HepG2 (cell line): ENCODE measurements around the gene GPS1. TPM values are rescaled to one million over a fixed set of nuclear protein-coding genes. Genes with fewer than 3 reads are reported as not detected.

Experiments
- ARNTL ChIP-seq: sonication (generic); formaldehyde crosslinking; IDR thresholded peaks from 2 replicates; pipeline ENCODE4 v1.4.0; 2020; ENCODE audit warnings: mild to moderate bottlenecking, missing genetic modification reagents
- CAMTA2 ChIP-seq: sonication (generic); formaldehyde crosslinking; IDR thresholded peaks from 2 replicates; pipeline ENCODE4 v1.4.0; 2020; ENCODE audit warnings: mild to moderate bottlenecking, missing genetic modification reagents, borderline replicate concordance
- CBFB ChIP-seq: sonication (generic); formaldehyde crosslinking; IDR thresholded peaks from 2 replicates; pipeline ENCODE4 v1.4.0; 2020; ENCODE audit warnings: missing genetic modification reagents
- CCDC6 ChIP-seq: sonication (generic); formaldehyde crosslinking; IDR thresholded peaks from 2 replicates; pipeline ENCODE4 v1.8.1; 2022; ENCODE audit warnings: mild to moderate bottlenecking, missing genetic modification reagents, moderate library complexity
- CENPT ChIP-seq: sonication (generic); formaldehyde crosslinking; IDR thresholded peaks from 2 replicates; pipeline ENCODE4 v1.8.0; 2022; ENCODE audit warnings: low read depth, mild to moderate bottlenecking, moderate library complexity, missing genetic modification reagents
- SPEN ChIP-seq: sonication (generic); formaldehyde crosslinking; IDR thresholded peaks from 2 replicates; pipeline ENCODE4 v1.5.1; 2020; ENCODE audit warnings: low read depth, mild to moderate bottlenecking, missing genetic modification reagents
- TAF1 ChIP-seq: sonication (generic); formaldehyde crosslinking; IDR thresholded peaks from 2 replicates; pipeline ENCODE4 v1.4.0; 2020; ENCODE audit warnings: missing genetic modification reagents
- ZBTB7A ChIP-seq: sonication (generic); formaldehyde crosslinking; IDR thresholded peaks from 2 replicates; pipeline ENCODE4 v1.8.0; 2022; ENCODE audit warnings: mild to moderate bottlenecking, missing genetic modification reagents
- ZNF138 ChIP-seq: sonication (generic); formaldehyde crosslinking; IDR thresholded peaks from 2 replicates; pipeline ENCODE4 v1.5.0; 2020; ENCODE audit warnings: mild to moderate bottlenecking, low read depth, missing genetic modification reagents
- ZNF230 ChIP-seq: sonication (generic); formaldehyde crosslinking; IDR thresholded peaks from 2 replicates; pipeline ENCODE4 v1.4.0; 2020; ENCODE audit warnings: mild to moderate bottlenecking, missing genetic modification reagents
- ZNF333 ChIP-seq: sonication (generic); formaldehyde crosslinking; IDR thresholded peaks from 2 replicates; pipeline ENCODE4 v1.4.0; 2020; ENCODE audit warnings: mild to moderate bottlenecking, missing genetic modification reagents, borderline replicate concordance
- ZNF468 ChIP-seq: sonication (generic); formaldehyde crosslinking; IDR thresholded peaks from 2 replicates; pipeline ENCODE4 v1.8.0; 2022; ENCODE audit warnings: mild to moderate bottlenecking, moderate library complexity, missing genetic modification reagents
- ZSCAN20 ChIP-seq: sonication (generic); formaldehyde crosslinking; IDR thresholded peaks from 2 replicates; pipeline ENCODE4 v1.4.0; 2020; ENCODE audit warnings: missing genetic modification reagents, mild to moderate bottlenecking, borderline replicate concordance
- ZSCAN25 ChIP-seq: sonication (generic); formaldehyde crosslinking; IDR thresholded peaks from 2 replicates; pipeline ENCODE4 v1.8.0; 2022; ENCODE audit warnings: mild to moderate bottlenecking, missing genetic modification reagents
- polyA plus RNA-seq, 8 experiments: library from polyadenylated mRNA; depleted of rRNA in 3 of 8; stranded (reverse) in 7 of 8; unstranded in 1 of 8; fragments of >200 nt; fragmentation: Illumina TruSeq in 4 of 8; extraction: Trizol in 4 of 8; gene quantifications; 2 replicates each; pipeline versions ENCODE4 v1.2.1 to v1.2.3, GENCODE V29; 2011 to 2016; ENCODE audit warnings: low read depth in 4 of 8, missing spikeins in 1 of 8, mixed read lengths in 1 of 8; ENCODE audit not compliant: insufficient read depth in 1 of 8
- total RNA-seq, 5 experiments: library from RNA; depleted of rRNA; stranded (reverse); fragments of >200 nt; fragmentation: Illumina TruSeq; extraction: Trizol; gene quantifications; 2 replicates each; pipeline ENCODE4 v1.2.3, GENCODE V29; 2016; ENCODE audit warnings: low read depth in 1 of 5
- TF ChIP-seq, protein P1 (sequence below): sonication (generic); formaldehyde crosslinking; IDR thresholded peaks from 2 replicates; pipeline ENCODE4 v1.4.0; 2020; ENCODE audit warnings: missing genetic modification reagents
- TF ChIP-seq, protein P2 (sequence below): sonication (generic); formaldehyde crosslinking; IDR thresholded peaks from 2 replicates; pipeline ENCODE4 v1.4.0; 2020; ENCODE audit warnings: missing genetic modification reagents
- TF ChIP-seq, protein P3 (sequence below): sonication (generic); formaldehyde crosslinking; IDR thresholded peaks from 2 replicates; pipeline ENCODE4 v1.4.0; 2020; ENCODE audit warnings: missing genetic modification reagents

Gene GPS1
- total and polyA plus RNA-seq, 2 of the 13 experiments (the other 11 are each of a cell fraction or from before 2014, with no cell fraction given): 124 to 128 TPM

DNA sequence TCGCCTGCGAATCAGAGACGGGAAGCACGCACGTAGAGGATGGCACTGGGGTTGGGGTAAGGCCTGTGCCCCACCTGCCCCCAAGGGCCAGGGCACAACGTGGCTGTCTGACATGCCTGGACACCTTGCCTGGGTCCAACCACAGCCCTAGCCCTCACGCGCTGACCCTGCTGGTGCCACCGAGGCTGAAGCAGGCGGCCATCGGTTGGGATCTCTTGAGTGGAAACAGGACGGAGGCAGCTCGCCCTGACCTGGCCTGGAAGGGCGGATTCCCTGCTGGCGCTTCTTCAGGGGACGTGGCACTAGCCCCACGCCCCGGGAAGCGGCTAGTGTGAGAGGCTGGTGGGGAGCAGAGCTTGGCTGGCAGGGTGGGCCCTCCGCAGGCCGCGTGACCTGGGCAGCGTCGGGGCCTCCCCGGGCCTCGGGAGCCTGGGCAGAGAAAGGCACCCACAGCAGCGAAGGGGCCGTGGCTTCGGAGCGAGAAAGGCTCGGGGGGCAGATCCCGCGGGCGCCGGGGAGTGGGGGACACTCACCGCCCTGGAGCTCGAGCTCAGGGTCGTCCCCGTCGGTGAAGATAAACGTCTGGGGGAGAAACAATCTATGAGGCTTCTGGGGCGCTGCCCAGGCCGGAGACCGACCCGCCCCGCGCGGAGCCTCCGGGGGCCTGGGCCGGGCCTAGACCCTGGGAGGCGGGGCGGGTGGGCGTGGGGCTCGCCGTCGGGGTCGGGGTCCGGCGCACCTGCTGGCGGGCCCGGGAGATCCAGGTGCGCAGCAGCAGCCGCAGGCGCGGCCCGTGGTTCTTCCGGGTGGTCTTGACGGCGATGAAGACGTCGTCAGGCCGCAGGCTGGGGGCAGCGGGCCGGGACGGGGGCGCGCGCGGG lies 697 bp upstream of the GPS1 start (continued):
- 0 out of 2 replicates have a peak, but pooled peaks have one; percentile 52 for TF ChIP-seq ZNF333 (CRISPR knock-in tag)
- 0 out of 2 replicates have a peak, but pooled peaks have one; percentile 25 for TF ChIP-seq CENPT (CRISPR knock-in tag)
- TF ChIP-seq, protein P1, sequence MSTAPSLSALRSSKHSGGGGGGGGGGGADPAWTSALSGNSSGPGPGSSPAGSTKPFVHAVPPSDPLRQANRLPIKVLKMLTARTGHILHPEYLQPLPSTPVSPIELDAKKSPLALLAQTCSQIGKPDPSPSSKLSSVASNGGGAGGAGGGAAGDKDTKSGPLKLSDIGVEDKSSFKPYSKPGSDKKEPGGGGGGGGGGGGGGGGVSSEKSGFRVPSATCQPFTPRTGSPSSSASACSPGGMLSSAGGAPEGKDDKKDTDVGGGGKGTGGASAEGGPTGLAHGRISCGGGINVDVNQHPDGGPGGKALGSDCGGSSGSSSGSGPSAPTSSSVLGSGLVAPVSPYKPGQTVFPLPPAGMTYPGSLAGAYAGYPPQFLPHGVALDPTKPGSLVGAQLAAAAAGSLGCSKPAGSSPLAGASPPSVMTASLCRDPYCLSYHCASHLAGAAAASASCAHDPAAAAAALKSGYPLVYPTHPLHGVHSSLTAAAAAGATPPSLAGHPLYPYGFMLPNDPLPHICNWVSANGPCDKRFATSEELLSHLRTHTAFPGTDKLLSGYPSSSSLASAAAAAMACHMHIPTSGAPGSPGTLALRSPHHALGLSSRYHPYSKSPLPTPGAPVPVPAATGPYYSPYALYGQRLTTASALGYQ (CRISPR knock-in tag): no peak
- TF ChIP-seq SPEN (CRISPR knock-in tag): peak; percentile 58
- 0 out of 2 replicates have a peak, but pooled peaks have one; percentile 32 for TF ChIP-seq ZNF138 (CRISPR knock-in tag)
- TF ChIP-seq, protein P2, sequence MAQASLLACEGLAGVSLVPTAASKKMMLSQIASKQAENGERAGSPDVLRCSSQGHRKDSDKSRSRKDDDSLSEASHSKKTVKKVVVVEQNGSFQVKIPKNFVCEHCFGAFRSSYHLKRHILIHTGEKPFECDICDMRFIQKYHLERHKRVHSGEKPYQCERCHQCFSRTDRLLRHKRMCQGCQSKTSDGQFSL: 0 out of 2 replicates have a peak, but pooled peaks have one; percentile 28
- TF ChIP-seq, protein P3, sequence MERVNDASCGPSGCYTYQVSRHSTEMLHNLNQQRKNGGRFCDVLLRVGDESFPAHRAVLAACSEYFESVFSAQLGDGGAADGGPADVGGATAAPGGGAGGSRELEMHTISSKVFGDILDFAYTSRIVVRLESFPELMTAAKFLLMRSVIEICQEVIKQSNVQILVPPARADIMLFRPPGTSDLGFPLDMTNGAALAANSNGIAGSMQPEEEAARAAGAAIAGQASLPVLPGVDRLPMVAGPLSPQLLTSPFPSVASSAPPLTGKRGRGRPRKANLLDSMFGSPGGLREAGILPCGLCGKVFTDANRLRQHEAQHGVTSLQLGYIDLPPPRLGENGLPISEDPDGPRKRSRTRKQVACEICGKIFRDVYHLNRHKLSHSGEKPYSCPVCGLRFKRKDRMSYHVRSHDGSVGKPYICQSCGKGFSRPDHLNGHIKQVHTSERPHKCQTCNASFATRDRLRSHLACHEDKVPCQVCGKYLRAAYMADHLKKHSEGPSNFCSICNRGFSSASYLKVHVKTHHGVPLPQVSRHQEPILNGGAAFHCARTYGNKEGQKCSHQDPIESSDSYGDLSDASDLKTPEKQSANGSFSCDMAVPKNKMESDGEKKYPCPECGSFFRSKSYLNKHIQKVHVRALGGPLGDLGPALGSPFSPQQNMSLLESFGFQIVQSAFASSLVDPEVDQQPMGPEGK (CRISPR knock-in tag): peak; percentile 22
- TF ChIP-seq ZBTB7A (CRISPR knock-in tag): peak; percentile 61; the same call in 1 of the 2 replicates
- TF ChIP-seq ZSCAN25 (CRISPR knock-in tag): peak; percentile 29; the same call in 1 of the 2 replicates
- 0 out of 2 replicates have a peak, but pooled peaks have one; percentile 45 for TF ChIP-seq ZNF468 (CRISPR knock-in tag)
- TF ChIP-seq ARNTL: 0 out of 2 replicates have a peak, but pooled peaks have one; percentile 47
- TF ChIP-seq ZSCAN20 (CRISPR knock-in tag): peak; percentile 71; the same call in 1 of the 2 replicates
- peak; percentile 67; the same call in 1 of the 2 replicates for TF ChIP-seq CAMTA2 (CRISPR knock-in tag)
- TF ChIP-seq CCDC6 (CRISPR knock-in tag): no peak
- TF ChIP-seq TAF1 (CRISPR knock-in tag): 0 out of 2 replicates have a peak, but pooled peaks have one; percentile 7
- peak; percentile 15; the same call in 1 of the 2 replicates for TF ChIP-seq CBFB (CRISPR knock-in tag)
- 0 out of 2 replicates have a peak, but pooled peaks have one; percentile 32 for TF ChIP-seq ZNF230 (CRISPR knock-in tag)
